HepG2 (cell line): ENCODE measurements around the gene OLFM2. TPM values are rescaled to one million over a fixed set of nuclear protein-coding genes. Genes with fewer than 3 reads are reported as not detected.

ENCODE experiments used
- ATAC-seq: fragments of 200-7000 bp; cut with Tn5 transposase; 3 replicates; pipeline ENCODE4 v1.9.1; 2020; ENCODE audit warnings: mild to moderate bottlenecking, moderate library complexity
- BruUV-seq: library from RNA; stranded (reverse); fragments of 400-500 nt; replicated peaks from 2 replicates; lab custom pipeline; 2021; lab: Mats Ljungman, UMichigan
- CTCF ChIA-PET: fragments of 300-600 bp; formaldehyde crosslinking; extraction: SDS; loops from one replicate; lab custom pipeline; 2021; ENCODE audit warnings: low total read pairs, inconsistent platforms, low intra/inter-chr PET ratio; lab: Yijun Ruan, JAX
- POLR2A ChIA-PET: fragments of 350-600 bp; sonication (Branson Sonifier 250); formaldehyde crosslinking; loops from one replicate; lab custom pipeline; 2020; ENCODE audit warnings: antibody characterized with exemption, inconsistent platforms; lab: Yijun Ruan, JAX
- DNase-seq: peaks from one replicate; pipeline ENCODE4 v3.0.0-alpha.2; 2015; ENCODE audit warnings: low spot score
- FAIRE-seq: peaks from 3 replicates; lab custom pipeline; 2011; peaks lifted over from hg19 to GRCh38; lab: Jason Lieb, UNC
- H2AFZ ChIP-seq: one replicate; pipeline ENCODE4 v1.6.1; 2011; ENCODE audit warnings: low read length, inconsistent platforms
- H3K27ac ChIP-seq: fragments of 300-600 bp; 3 replicates; pipeline ENCODE4 v1.8.0; 2011; ENCODE audit warnings: mixed run types, mild to moderate bottlenecking, mixed read lengths, low read length, inconsistent platforms; ENCODE audit not compliant: insufficient read depth; ENCODE audit errors: extremely low read length
- H3K27me3 ChIP-seq, 2 experiments: fragments of 200-600 bp in 1 of 2; 2 replicates in 1 of 2; 3 replicates in 1 of 2; pipeline versions ENCODE4 v1.6.0 to v1.8.0; 2011; ENCODE audit warnings: low read length in 2 of 2, mild to moderate bottlenecking in 2 of 2, moderate library complexity in 2 of 2, inconsistent platforms in 1 of 2; ENCODE audit not compliant: insufficient read depth in 2 of 2, control insufficient read depth in 1 of 2
- H3K36me3 ChIP-seq, 2 experiments: fragments of 200-600 bp in 1 of 2; replicated peaks in 1 of 2; 2 replicates in 1 of 2; 3 replicates in 1 of 2; pipeline versions ENCODE4 v1.5.1 to v1.8.0; 2011; ENCODE audit warnings: low read length in 2 of 2, inconsistent platforms in 1 of 2; ENCODE audit not compliant: insufficient read depth in 2 of 2, control insufficient read depth in 1 of 2
- H3K4me1 ChIP-seq: 2 replicates; pipeline ENCODE4 v1.5.1; 2012; ENCODE audit warnings: low read length, inconsistent platforms; ENCODE audit not compliant: insufficient read depth
- H3K4me2 ChIP-seq: 2 replicates; pipeline ENCODE4 v1.6.0; 2011; ENCODE audit warnings: low read depth, low read length, inconsistent platforms
- H3K4me3 ChIP-seq, 3 experiments: fragments of 200-600 bp in 1 of 3; sonication (generic), shearing (Covaris generic) in 1 of 3; replicated peaks in 1 of 3; 2 replicates each; pipeline ENCODE4 v1.5.1; 2011 to 2016; ENCODE audit warnings: low read length in 3 of 3, inconsistent platforms in 2 of 3, low read depth in 2 of 3, mild to moderate bottlenecking in 2 of 3, control low read depth in 1 of 3, mixed read lengths in 1 of 3; ENCODE audit not compliant: insufficient read depth in 1 of 3
- H3K79me2 ChIP-seq: one replicate; pipeline ENCODE4 v1.6.1; 2011; ENCODE audit warnings: low read length, inconsistent platforms; ENCODE audit not compliant: insufficient read depth
- H3K9ac ChIP-seq: 2 replicates; pipeline ENCODE4 v1.6.0; 2011; ENCODE audit warnings: mild to moderate bottlenecking, low read depth, low read length, inconsistent platforms; ENCODE audit not compliant: insufficient read depth
- H3K9me3 ChIP-seq: 2 replicates; pipeline ENCODE4 v1.5.1; 2012; ENCODE audit warnings: mild to moderate bottlenecking, low read length
- H4K20me1 ChIP-seq: 2 replicates; pipeline ENCODE4 v1.6.0; 2011; ENCODE audit warnings: inconsistent platforms, mild to moderate bottlenecking, low read length, moderate library complexity; ENCODE audit not compliant: insufficient read depth
- AKAP8 ChIP-seq: sonication (generic); formaldehyde crosslinking; IDR thresholded peaks from 2 replicates; pipeline ENCODE4 v1.5.1; 2020; ENCODE audit warnings: mild to moderate bottlenecking, missing genetic modification reagents
- CHD4 ChIP-seq: fragments of 200-600 bp; sonication (generic); IDR thresholded peaks from 2 replicates; pipeline ENCODE4 v1.7.0; 2017; ENCODE audit warnings: mild to moderate bottlenecking, low read length, borderline replicate concordance
- GABPA ChIP-seq, 2 experiments: IDR thresholded peaks; 2 replicates each; pipeline ENCODE4 v1.6.1; 2011 to 2016; ENCODE audit warnings: low read depth in 2 of 2, low read length in 1 of 2, missing biosample characterization in 1 of 2, missing genetic modification characterization in 1 of 2
- GATAD2A ChIP-seq: IDR thresholded peaks from 2 replicates; pipeline ENCODE4 v1.6.1; 2016
- KLF16 ChIP-seq, 2 experiments: sonication (generic) in 1 of 2; formaldehyde crosslinking in 1 of 2; IDR thresholded peaks; 2 replicates each; pipeline versions ENCODE4 v1.6.1 to v1.8.0; 2016 to 2023; ENCODE audit warnings: missing genetic modification reagents in 2 of 2, missing compliant biosample characterization in 1 of 2
- KLF6 ChIP-seq: IDR thresholded peaks from 2 replicates; pipeline ENCODE4 v1.8.0; 2016; ENCODE audit warnings: missing biosample characterization, missing genetic modification reagents
- MEF2D ChIP-seq: sonication (generic); formaldehyde crosslinking; IDR thresholded peaks from 2 replicates; pipeline ENCODE4 v1.5.1; 2020; ENCODE audit warnings: mild to moderate bottlenecking, missing genetic modification reagents
- PAF1 ChIP-seq: IDR thresholded peaks from 2 replicates; pipeline ENCODE4 v1.6.1; 2016; ENCODE audit warnings: missing genetic modification reagents, missing compliant biosample characterization
- ZNF263 ChIP-seq: sonication (generic); formaldehyde crosslinking; IDR thresholded peaks from 2 replicates; pipeline ENCODE4 v1.4.0; 2020; ENCODE audit warnings: missing genetic modification reagents
- ZNF335 ChIP-seq: sonication (generic); formaldehyde crosslinking; IDR thresholded peaks from 2 replicates; pipeline ENCODE4 v1.4.0; 2020; ENCODE audit warnings: missing genetic modification reagents
- ZNF484 ChIP-seq: sonication (generic); formaldehyde crosslinking; IDR thresholded peaks from 2 replicates; pipeline ENCODE4 v1.5.1; 2020; ENCODE audit warnings: mild to moderate bottlenecking, low read depth, missing genetic modification reagents, borderline replicate concordance
- ZNF780A ChIP-seq: sonication (generic); formaldehyde crosslinking; IDR thresholded peaks from 2 replicates; pipeline ENCODE4 v1.8.0; 2022; ENCODE audit warnings: mild to moderate bottlenecking, missing genetic modification reagents, moderate library complexity
- WGBS: methylation state at CpG from one replicate; pipeline ENCODE4 v1.1.6; 2017; ENCODE audit warnings: low lambda C conversion rate; 5-methylcytosine and 5-hydroxymethylcytosine counted together
- in situ Hi-C: cut with HindIII; loops from 2 replicates; pipeline ENCODE4 v1.10.0; 2017; ENCODE audit warnings: low pct_unique_long_range_greater_than_20kb; ENCODE audit not compliant: extremely low pct_ligation_motif_present
- intact Hi-C: fragments of 100-400 bp; cut with micrococcal nuclease; formaldehyde crosslinking; loops from one replicate; pipeline ENCODE4 v1.10.0; 2022; ENCODE audit not compliant: unreplicated experiment
- polyA plus RNA-seq, 8 experiments: library from polyadenylated mRNA; depleted of rRNA in 3 of 8; stranded (reverse) in 7 of 8; unstranded in 1 of 8; fragments of >200 nt; fragmentation: Illumina TruSeq in 4 of 8; extraction: Trizol in 4 of 8; gene quantifications; 2 replicates each; pipeline versions ENCODE4 v1.2.1 to v1.2.3, GENCODE V29; 2011 to 2016; ENCODE audit warnings: low read depth in 4 of 8, missing spikeins in 1 of 8, mixed read lengths in 1 of 8; ENCODE audit not compliant: insufficient read depth in 1 of 8
- total RNA-seq, 5 experiments: library from RNA; depleted of rRNA; stranded (reverse); fragments of >200 nt; fragmentation: Illumina TruSeq; extraction: Trizol; gene quantifications; 2 replicates each; pipeline ENCODE4 v1.2.3, GENCODE V29; 2016; ENCODE audit warnings: low read depth in 1 of 5
- TF ChIP-seq, protein P1 (sequence below): sonication (generic); formaldehyde crosslinking; IDR thresholded peaks from 2 replicates; pipeline ENCODE4 v1.4.0; 2020; ENCODE audit warnings: missing genetic modification reagents, borderline replicate concordance
- TF ChIP-seq, protein P2 (sequence below): IDR thresholded peaks from 2 replicates; pipeline ENCODE4 v1.4.0; 2020; ENCODE audit warnings: mild to moderate bottlenecking, missing genetic modification reagents

Gene OLFM2
- total and polyA plus RNA-seq, 2 of the 13 experiments (the other 11 are each of a cell fraction or from before 2014, with no cell fraction given): 0.20 to 0.51 TPM

GRCh38 chr19:9914315-9915207 is 21.8 kb downstream of the OLFM2 start:
- H3K27ac ChIP-seq: no peak overlapping the region
- peaks cover 0 to 13% of the 10 kb centered on the region in 2 experiments; a peak in 3 of 5 replicates for H3K27me3 ChIP-seq
- peak overlapping the region; percentile 93 for H3K4me2 ChIP-seq
- intact Hi-C loops: no loop called here
- H2AFZ ChIP-seq: no peak overlapping the region
- no peaks in the 10 kb centered on the region for H3K79me2 ChIP-seq
- H3K9ac ChIP-seq: peak overlapping the region; percentile 57; the same call in 1 of the 2 replicates
- no TSS peak for BruUV-seq
- CTCF ChIA-PET: interaction anchor here (0.9 to 1.4 kb wide), 2 partner anchors 67 to 289 kb away, joined by 3 to 15 read pairs; no protein-coding TSS in a partner anchor
- ATAC-seq (peak; percentile 83), DNase-seq (peak; percentile 50), FAIRE-seq (no peak)
- POLR2A ChIA-PET: no interaction called here
- peak overlapping the region; percentile 46 to 73 (median 56) for H3K4me3 ChIP-seq
- H3K4me1 ChIP-seq: peaks cover 4% of the 10 kb centered on the region; the same call in 1 of the 2 replicates
- in situ Hi-C loops: loop anchor here (5.0 kb wide), 1 partner anchor 67 kb away; no protein-coding TSS in a partner anchor
- H3K36me3 ChIP-seq: no peaks in the 10 kb centered on the region
- 0% methylated on average over 1 of the region's 65 CpGs for WGBS
- H4K20me1 ChIP-seq: no peaks in the 10 kb centered on the region
- no peaks in the 10 kb centered on the region for H3K9me3 ChIP-seq
- TF ChIP-seq, protein P1, sequence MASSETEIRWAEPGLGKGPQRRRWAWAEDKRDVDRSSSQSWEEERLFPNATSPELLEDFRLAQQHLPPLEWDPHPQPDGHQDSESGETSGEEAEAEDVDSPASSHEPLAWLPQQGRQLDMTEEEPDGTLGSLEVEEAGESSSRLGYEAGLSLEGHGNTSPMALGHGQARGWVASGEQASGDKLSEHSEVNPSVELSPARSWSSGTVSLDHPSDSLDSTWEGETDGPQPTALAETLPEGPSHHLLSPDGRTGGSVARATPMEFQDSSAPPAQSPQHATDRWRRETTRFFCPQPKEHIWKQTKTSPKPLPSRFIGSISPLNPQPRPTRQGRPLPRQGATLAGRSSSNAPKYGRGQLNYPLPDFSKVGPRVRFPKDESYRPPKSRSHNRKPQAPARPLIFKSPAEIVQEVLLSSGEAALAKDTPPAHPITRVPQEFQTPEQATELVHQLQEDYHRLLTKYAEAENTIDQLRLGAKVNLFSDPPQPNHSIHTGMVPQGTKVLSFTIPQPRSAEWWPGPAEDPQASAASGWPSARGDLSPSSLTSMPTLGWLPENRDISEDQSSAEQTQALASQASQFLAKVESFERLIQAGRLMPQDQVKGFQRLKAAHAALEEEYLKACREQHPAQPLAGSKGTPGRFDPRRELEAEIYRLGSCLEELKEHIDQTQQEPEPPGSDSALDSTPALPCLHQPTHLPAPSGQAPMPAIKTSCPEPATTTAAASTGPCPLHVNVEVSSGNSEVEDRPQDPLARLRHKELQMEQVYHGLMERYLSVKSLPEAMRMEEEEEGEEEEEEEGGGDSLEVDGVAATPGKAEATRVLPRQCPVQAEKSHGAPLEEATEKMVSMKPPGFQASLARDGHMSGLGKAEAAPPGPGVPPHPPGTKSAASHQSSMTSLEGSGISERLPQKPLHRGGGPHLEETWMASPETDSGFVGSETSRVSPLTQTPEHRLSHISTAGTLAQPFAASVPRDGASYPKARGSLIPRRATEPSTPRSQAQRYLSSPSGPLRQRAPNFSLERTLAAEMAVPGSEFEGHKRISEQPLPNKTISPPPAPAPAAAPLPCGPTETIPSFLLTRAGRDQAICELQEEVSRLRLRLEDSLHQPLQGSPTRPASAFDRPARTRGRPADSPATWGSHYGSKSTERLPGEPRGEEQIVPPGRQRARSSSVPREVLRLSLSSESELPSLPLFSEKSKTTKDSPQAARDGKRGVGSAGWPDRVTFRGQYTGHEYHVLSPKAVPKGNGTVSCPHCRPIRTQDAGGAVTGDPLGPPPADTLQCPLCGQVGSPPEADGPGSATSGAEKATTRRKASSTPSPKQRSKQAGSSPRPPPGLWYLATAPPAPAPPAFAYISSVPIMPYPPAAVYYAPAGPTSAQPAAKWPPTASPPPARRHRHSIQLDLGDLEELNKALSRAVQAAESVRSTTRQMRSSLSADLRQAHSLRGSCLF (CRISPR knock-in tag): no peak
- TF ChIP-seq ZNF335 (CRISPR knock-in tag): no peak
- TF ChIP-seq ZNF484 (CRISPR knock-in tag): no peak
- TF ChIP-seq, protein P2, sequence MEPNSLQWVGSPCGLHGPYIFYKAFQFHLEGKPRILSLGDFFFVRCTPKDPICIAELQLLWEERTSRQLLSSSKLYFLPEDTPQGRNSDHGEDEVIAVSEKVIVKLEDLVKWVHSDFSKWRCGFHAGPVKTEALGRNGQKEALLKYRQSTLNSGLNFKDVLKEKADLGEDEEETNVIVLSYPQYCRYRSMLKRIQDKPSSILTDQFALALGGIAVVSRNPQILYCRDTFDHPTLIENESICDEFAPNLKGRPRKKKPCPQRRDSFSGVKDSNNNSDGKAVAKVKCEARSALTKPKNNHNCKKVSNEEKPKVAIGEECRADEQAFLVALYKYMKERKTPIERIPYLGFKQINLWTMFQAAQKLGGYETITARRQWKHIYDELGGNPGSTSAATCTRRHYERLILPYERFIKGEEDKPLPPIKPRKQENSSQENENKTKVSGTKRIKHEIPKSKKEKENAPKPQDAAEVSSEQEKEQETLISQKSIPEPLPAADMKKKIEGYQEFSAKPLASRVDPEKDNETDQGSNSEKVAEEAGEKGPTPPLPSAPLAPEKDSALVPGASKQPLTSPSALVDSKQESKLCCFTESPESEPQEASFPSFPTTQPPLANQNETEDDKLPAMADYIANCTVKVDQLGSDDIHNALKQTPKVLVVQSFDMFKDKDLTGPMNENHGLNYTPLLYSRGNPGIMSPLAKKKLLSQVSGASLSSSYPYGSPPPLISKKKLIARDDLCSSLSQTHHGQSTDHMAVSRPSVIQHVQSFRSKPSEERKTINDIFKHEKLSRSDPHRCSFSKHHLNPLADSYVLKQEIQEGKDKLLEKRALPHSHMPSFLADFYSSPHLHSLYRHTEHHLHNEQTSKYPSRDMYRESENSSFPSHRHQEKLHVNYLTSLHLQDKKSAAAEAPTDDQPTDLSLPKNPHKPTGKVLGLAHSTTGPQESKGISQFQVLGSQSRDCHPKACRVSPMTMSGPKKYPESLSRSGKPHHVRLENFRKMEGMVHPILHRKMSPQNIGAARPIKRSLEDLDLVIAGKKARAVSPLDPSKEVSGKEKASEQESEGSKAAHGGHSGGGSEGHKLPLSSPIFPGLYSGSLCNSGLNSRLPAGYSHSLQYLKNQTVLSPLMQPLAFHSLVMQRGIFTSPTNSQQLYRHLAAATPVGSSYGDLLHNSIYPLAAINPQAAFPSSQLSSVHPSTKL (CRISPR knock-in tag): peak; percentile 31; the same call in 1 of the 2 replicates
- no peak for TF ChIP-seq KLF6 (CRISPR knock-in tag)
- TF ChIP-seq GATAD2A: peak; percentile 19; the same call in 1 of the 2 replicates
- 0 out of 2 replicates have a peak, but pooled peaks have one; percentile 9 for TF ChIP-seq GABPA (IDR thresholded peaks at IDR 0.05; ENCODE audit: low read depth, low read length)
- TF ChIP-seq GABPA (CRISPR knock-in tag; IDR thresholded peaks at IDR 0.05; ENCODE audit: low read depth): no peak
- TF ChIP-seq ZNF780A (CRISPR knock-in tag): no peak
- TF ChIP-seq PAF1 (CRISPR knock-in tag): no peak
- peak; percentile 65; the same call in 1 of the 2 replicates for TF ChIP-seq CHD4
- 0 out of 4 replicates have a peak, but pooled peaks of 1 of the 2 experiments have one; percentile 24 for TF ChIP-seq KLF16 (CRISPR knock-in tag; IDR thresholded peaks at IDR 0.05)
- TF ChIP-seq ZNF263 (CRISPR knock-in tag): 0 out of 2 replicates have a peak, but pooled peaks have one; percentile 33
- TF ChIP-seq AKAP8: 0 out of 2 replicates have a peak, but pooled peaks have one; percentile 34
- no peak for TF ChIP-seq MEF2D (CRISPR knock-in tag)
